OCI-LY7 (cell line): ENCODE results near the gene GSTM1. TPM values are rescaled to one million over a fixed set of nuclear protein-coding genes. Genes with fewer than 3 reads are reported as not detected.
"Not testable (repeated sequence)": the region's sequence is repeated elsewhere in the genome, so short reads cannot be mapped to it uniquely, and the experiment has no call there.

ENCODE experiments used
- BruUV-seq: library from RNA; stranded (reverse); fragments of 400-500 nt; replicated peaks from 2 replicates; lab custom pipeline; 2021; lab: Mats Ljungman, UMichigan
- CTCF ChIA-PET: fragments of 300-600 bp; sonication (Branson Sonifier 250); formaldehyde crosslinking; loops from one replicate; lab custom pipeline; 2022; ENCODE audit warnings: antibody characterized with exemption; ENCODE audit not compliant: unreplicated experiment; lab: Charles Lee
- POLR2A ChIA-PET: fragments of 300-600 bp; sonication (Branson Sonifier 250); formaldehyde crosslinking; loops from one replicate; lab custom pipeline; 2022; ENCODE audit warnings: antibody characterized with exemption; lab: Charles Lee
- DNase-seq: peaks from one replicate; pipeline ENCODE4 v3.0.0-alpha.2; 2015; ENCODE audit warnings: low spot score
- H2AFZ ChIP-seq: fragments of 200-600 bp; sonication (generic), shearing (Covaris generic); 2 replicates; pipeline ENCODE4 v1.6.1; 2014; ENCODE audit warnings: mild to moderate bottlenecking, antibody characterized with exemption, low read length, moderate library complexity
- H3K27ac ChIP-seq: fragments of 200-600 bp; sonication (generic); 2 replicates; pipeline ENCODE4 v1.5.1; 2014; ENCODE audit warnings: mixed run types, low read depth, mild to moderate bottlenecking, moderate library complexity, low read length, inconsistent platforms; ENCODE audit not compliant: poor library complexity, severe bottlenecking
- H3K36me3 ChIP-seq: fragments of 200-600 bp; sonication (generic); 2 replicates; pipeline ENCODE4 v1.6.1; 2014; ENCODE audit warnings: mild to moderate bottlenecking, antibody characterized with exemption, low read length, moderate library complexity, mixed read lengths; ENCODE audit not compliant: insufficient read depth
- H3K4me1 ChIP-seq: fragments of 200-600 bp; sonication (generic); 2 replicates; pipeline ENCODE4 v1.5.1; 2014; ENCODE audit warnings: mild to moderate bottlenecking, low read length; ENCODE audit not compliant: insufficient read depth, poor library complexity, severe bottlenecking
- H3K4me2 ChIP-seq: fragments of 200-600 bp; sonication (generic); 2 replicates; pipeline ENCODE4 v1.6.1; 2014; ENCODE audit warnings: mild to moderate bottlenecking, low read length
- H3K4me3 ChIP-seq: fragments of 200-600 bp; sonication (generic); 2 replicates; pipeline ENCODE4 v1.5.1; 2014; ENCODE audit warnings: mild to moderate bottlenecking, low read depth, low read length; ENCODE audit not compliant: poor library complexity, severe bottlenecking
- H3K79me2 ChIP-seq: fragments of 200-600 bp; sonication (generic); 2 replicates; pipeline ENCODE4 v1.6.1; 2016; ENCODE audit warnings: low read depth, mild to moderate bottlenecking, low read length, moderate library complexity, mixed read lengths; ENCODE audit not compliant: insufficient read depth
- H3K9me2 ChIP-seq: fragments of 200-600 bp; sonication (generic); 2 replicates; pipeline ENCODE4 v1.6.1; 2016; ENCODE audit warnings: mild to moderate bottlenecking, low read length, mixed read lengths; ENCODE audit not compliant: insufficient read depth
- H3K9me3 ChIP-seq: fragments of 200-600 bp; sonication (generic); 2 replicates; pipeline ENCODE4 v1.6.1; 2014; ENCODE audit warnings: mild to moderate bottlenecking, mixed run types, low read length, mixed read lengths
- H4K20me1 ChIP-seq: fragments of 200-600 bp; sonication (generic); 2 replicates; pipeline ENCODE4 v1.6.1; 2014; ENCODE audit warnings: mild to moderate bottlenecking, antibody characterized with exemption, low read length, moderate library complexity, mixed read lengths; ENCODE audit not compliant: insufficient read depth
- EZH2phosphoT487 ChIP-seq: fragments of 200-600 bp; sonication (generic); IDR thresholded peaks from 2 replicates; pipeline ENCODE4 v1.6.1; 2018; ENCODE audit warnings: low read depth, borderline replicate concordance, mild to moderate bottlenecking, mixed run types, antibody characterized with exemption, low read length, moderate library complexity, mixed read lengths
- intact Hi-C: fragments of 100-400 bp; cut with micrococcal nuclease; formaldehyde crosslinking; loops from one replicate; pipeline ENCODE4 v1.10.0; 2022; ENCODE audit not compliant: unreplicated experiment
- total RNA-seq, 2 experiments: library from RNA; depleted of rRNA in 1 of 2; stranded (reverse); fragments of >200 nt in 1 of 2; shearing (Covaris generic) in 1 of 2; gene quantifications; 2 replicates each; pipeline ENCODE4 v1.2.3, GENCODE V29; 2014 to 2022
- TF ChIP-seq, protein P1 (sequence below): fragments of 200-600 bp; sonication (generic); conservative IDR thresholded peaks from 2 replicates; pipeline ENCODE4 v1.5.1; 2014; ENCODE audit warnings: mild to moderate bottlenecking, antibody characterized with exemption, low read length, moderate library complexity, mixed read lengths

GSTM1 gene
- total RNA-seq, 2 experiments from 2014 or later, result not detected

DNA sequence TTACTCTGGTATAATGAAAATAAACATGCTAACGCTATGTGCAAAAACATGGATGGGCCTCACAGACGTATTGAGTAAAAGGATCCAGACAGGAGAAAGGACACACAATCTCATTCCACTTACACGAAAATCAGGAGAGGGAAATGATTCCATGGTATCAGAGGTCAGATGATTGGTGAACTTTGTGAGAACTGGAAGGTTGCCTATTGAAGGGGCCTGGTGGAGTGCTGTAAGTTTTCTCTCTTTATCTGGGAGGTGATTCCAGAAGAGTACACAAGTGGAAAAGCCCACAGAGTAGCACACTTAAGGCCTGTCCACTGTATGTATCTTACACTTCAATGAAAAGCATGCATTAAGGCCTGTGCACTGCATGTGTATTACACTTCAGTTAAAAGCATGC, 10.2 kb upstream of the GSTM1 start:
- no peaks in the 10 kb centered on the region for H3K36me3 ChIP-seq
- H3K9me3 ChIP-seq, result no peaks in the 10 kb centered on the region
- POLR2A ChIA-PET, result interaction anchor here (0.6 kb wide), 1 partner anchor 36 kb away, joined by 3 read pairs; no protein-coding TSS in a partner anchor
- H3K27ac ChIP-seq, result no peak overlapping the region
- no peak overlapping the region for H3K4me2 ChIP-seq
- H3K79me2 ChIP-seq, result no peaks in the 10 kb centered on the region
- CTCF ChIA-PET, result no interaction called here
- intact Hi-C loops, result no loop called here
- H2AFZ ChIP-seq, result no peak overlapping the region
- BruUV-seq, result no TSS peak
- DNase-seq, result no peak
- H3K4me3 ChIP-seq, result no peak overlapping the region
- no peaks in the 10 kb centered on the region for H4K20me1 ChIP-seq
- H3K9me2 ChIP-seq, result no peaks in the 10 kb centered on the region
- TF ChIP-seq EZH2phosphoT487, result no peak
- TF ChIP-seq, protein P1, sequence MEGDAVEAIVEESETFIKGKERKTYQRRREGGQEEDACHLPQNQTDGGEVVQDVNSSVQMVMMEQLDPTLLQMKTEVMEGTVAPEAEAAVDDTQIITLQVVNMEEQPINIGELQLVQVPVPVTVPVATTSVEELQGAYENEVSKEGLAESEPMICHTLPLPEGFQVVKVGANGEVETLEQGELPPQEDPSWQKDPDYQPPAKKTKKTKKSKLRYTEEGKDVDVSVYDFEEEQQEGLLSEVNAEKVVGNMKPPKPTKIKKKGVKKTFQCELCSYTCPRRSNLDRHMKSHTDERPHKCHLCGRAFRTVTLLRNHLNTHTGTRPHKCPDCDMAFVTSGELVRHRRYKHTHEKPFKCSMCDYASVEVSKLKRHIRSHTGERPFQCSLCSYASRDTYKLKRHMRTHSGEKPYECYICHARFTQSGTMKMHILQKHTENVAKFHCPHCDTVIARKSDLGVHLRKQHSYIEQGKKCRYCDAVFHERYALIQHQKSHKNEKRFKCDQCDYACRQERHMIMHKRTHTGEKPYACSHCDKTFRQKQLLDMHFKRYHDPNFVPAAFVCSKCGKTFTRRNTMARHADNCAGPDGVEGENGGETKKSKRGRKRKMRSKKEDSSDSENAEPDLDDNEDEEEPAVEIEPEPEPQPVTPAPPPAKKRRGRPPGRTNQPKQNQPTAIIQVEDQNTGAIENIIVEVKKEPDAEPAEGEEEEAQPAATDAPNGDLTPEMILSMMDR, result no peak
- H3K4me1 ChIP-seq, result no peaks in the 10 kb centered on the region

DNA sequence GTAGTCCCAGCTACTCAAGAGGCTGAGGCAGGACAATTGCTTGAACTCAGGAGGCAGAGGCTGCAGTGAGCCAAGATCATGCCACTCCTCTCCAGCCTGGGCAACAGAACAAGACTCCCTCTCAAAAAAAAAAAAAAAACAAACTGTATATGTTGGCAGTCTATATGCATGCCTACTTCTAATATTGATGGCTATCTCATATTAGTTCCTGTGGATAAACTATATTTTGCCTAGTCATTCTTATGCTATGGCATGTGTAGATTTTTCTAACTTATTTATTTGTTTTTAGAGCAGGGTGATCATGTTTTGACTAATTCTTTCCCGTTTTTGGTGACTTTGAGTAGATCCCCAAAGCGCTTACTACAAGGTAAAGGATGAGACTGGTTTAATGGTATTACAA, 9.0 kb upstream of the GSTM1 start:
- H3K36me3 ChIP-seq, H4K20me1 ChIP-seq, H3K4me1 ChIP-seq, H2AFZ ChIP-seq, H3K9me2 ChIP-seq, intact Hi-C loops, H3K4me3 ChIP-seq, H3K27ac ChIP-seq, DNase-seq, H3K9me3 ChIP-seq, BruUV-seq, H3K4me2 ChIP-seq, CTCF ChIA-PET, POLR2A ChIA-PET, H3K79me2 ChIP-seq: not testable (repeated sequence)

DNA sequence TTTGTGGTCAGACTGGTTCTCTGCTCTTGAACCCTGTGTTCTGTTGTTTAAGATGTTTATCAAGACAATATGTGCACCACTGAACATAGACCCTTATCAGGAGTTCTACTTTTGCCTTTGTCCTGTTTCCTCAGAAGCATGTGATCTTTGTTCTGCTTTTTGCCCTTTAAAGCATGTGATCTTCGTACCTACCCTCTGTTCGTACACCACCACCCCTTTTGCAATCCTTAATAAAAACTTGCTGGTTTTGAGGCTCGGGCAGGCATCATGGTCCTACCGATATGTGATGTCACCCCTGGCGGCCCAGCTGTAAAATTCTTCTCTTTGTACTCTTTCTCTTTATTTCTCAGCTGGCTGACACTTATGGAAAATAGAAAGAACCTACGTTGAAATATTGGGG, 2.8 kb upstream of the GSTM1 start:
- H3K4me2 ChIP-seq, H3K79me2 ChIP-seq, H4K20me1 ChIP-seq, POLR2A ChIA-PET, H3K27ac ChIP-seq, CTCF ChIA-PET, H3K4me3 ChIP-seq, BruUV-seq, H3K9me2 ChIP-seq, H3K9me3 ChIP-seq, DNase-seq, intact Hi-C loops, H2AFZ ChIP-seq, H3K36me3 ChIP-seq, H3K4me1 ChIP-seq: not testable (repeated sequence)

DNA sequence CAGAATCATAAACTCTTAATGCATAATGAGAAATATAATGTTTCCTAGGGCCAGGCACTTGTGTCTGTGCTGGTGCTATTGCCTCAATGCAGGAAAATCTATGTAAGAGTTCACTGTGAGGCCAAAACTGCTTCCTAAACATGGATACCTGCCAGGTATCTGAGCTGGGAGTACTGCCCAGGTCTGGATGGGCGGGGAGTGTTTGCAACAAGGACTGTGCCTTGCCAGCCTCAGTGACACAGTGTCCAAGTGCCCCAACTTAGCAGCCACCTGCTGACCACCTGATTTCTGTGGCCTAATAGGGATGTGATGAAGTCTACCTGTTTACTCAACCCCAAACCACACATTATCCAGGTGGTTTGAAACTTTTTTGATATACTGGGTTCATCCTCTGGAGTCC, 2.2 kb upstream of the GSTM1 start:
- H3K9me2 ChIP-seq, CTCF ChIA-PET, BruUV-seq, H3K4me2 ChIP-seq, H4K20me1 ChIP-seq, intact Hi-C loops, H3K4me1 ChIP-seq, POLR2A ChIA-PET, H3K4me3 ChIP-seq, DNase-seq, H2AFZ ChIP-seq, H3K27ac ChIP-seq, H3K79me2 ChIP-seq, H3K9me3 ChIP-seq, H3K36me3 ChIP-seq: not testable (repeated sequence)

DNA sequence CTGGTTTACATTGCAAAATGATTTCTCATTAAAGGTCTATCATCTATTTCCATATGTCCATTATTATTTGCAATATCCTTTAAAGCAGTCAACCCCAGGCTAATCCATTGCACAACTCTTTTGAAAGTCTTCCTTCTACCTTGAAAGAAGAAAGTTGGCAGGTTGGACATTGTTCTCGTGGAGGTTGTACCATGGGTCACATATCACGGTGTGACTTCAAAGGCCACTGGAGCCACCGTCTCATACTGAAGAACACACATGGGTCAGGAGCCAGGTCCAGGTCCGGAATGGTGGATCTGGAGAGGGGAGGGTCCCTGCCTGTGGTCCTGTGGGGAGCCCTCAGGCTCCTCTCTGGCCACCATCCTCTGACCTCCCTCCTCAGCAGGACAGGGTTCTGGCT, 1.7 kb upstream of the GSTM1 start:
- H3K9me3 ChIP-seq, H3K4me2 ChIP-seq, H3K4me1 ChIP-seq, H4K20me1 ChIP-seq, intact Hi-C loops, DNase-seq, H3K79me2 ChIP-seq, POLR2A ChIA-PET, H2AFZ ChIP-seq, H3K27ac ChIP-seq, H3K9me2 ChIP-seq, BruUV-seq, CTCF ChIA-PET, H3K36me3 ChIP-seq, H3K4me3 ChIP-seq: not testable (repeated sequence)

DNA sequence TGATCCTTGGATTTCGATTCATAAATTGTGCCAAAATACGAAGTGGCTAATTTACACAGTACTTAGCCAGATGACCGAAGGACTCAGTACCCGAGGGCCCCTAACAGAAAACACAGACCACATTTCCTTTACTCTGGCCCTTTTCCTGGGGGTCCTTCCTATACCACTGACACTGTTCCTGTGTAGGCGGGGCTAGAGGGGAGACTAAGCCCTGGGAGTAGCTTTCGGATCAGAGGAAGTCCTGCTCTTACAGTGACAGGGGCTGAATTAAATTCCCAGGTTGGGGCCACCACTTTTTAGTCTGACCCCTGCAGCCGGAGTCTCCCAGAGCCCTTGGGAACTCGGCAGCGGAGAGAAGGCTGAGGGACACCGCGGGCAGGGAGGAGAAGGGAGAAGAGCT, 508 bp upstream of the GSTM1 start:
- H2AFZ ChIP-seq, CTCF ChIA-PET, H4K20me1 ChIP-seq, H3K4me2 ChIP-seq, H3K9me3 ChIP-seq, H3K36me3 ChIP-seq, H3K9me2 ChIP-seq, H3K79me2 ChIP-seq, H3K4me3 ChIP-seq, H3K4me1 ChIP-seq, BruUV-seq, H3K27ac ChIP-seq, intact Hi-C loops, DNase-seq, POLR2A ChIA-PET: not testable (repeated sequence)
